Measurements from ENCODE around the gene ECI1. TPM values are rescaled to one million over a fixed set of nuclear protein-coding genes. Genes with fewer than 3 reads are reported as not detected.

The ECI1 gene
- total RNA-seq, 4 donors from 2014 or later = 74.3 to 94.7 (median 81.5) TPM

GRCh38 chr16:2213817-2214718, 37.3 kb downstream of the ECI1 start:
- H3K27ac ChIP-seq = peak overlapping the region in 3 of 4 donors; percentile 50 to 84 (median 81)
- TF ChIP-seq EP300 (IDR thresholded peaks at IDR 0.05) = no peak
- H3K9me3 ChIP-seq = no peaks in the 10 kb centered on the region
- peak overlapping the region; percentile 58 to 96 (median 72) for H3K4me3 ChIP-seq
- H3K27me3 ChIP-seq = no peaks in the 10 kb centered on the region
- H3K36me3 ChIP-seq = peaks cover 0 to 20% (median 2%) of the 10 kb centered on the region in 3 donors
- peaks cover 0 to 39% (median 22%) of the 10 kb centered on the region in 4 donors for H3K4me1 ChIP-seq
- 1 to 3% methylated on average over 10 to 22 of the region's 98 CpGs for WGBS, 2 donors
- DNase-seq (ENCODE audit: low spot score in 2 of 2) = no peak

- DNase-seq (ENCODE audit: low spot score in 2 of 2) = no peak
- 66 to 79% methylated on average over 17 of the region's 19 CpGs for WGBS, 2 donors
- TF ChIP-seq POLR2A (IDR thresholded peaks at IDR 0.05) (no peak), EP300 (IDR thresholded peaks at IDR 0.05) (no peak), CTCF (IDR thresholded peaks at IDR 0.05) (no peak)
- peaks cover 0 to 40% (median 22%) of the 10 kb centered on the region in 4 donors for H3K4me1 ChIP-seq
- no peak overlapping the region for H3K27ac ChIP-seq
- peak overlapping the region in 1 of 4 donors; percentile 96 for H3K4me3 ChIP-seq
- H3K27me3 ChIP-seq = no peaks in the 10 kb centered on the region
- no peaks in the 10 kb centered on the region for H3K9me3 ChIP-seq
- peaks cover 0 to 35% (median 14%) of the 10 kb centered on the region in 3 donors for H3K36me3 ChIP-seq
Observed at GRCh38 chr16:2212362-2213324, 38.7 kb downstream of the ECI1 start.

GRCh38 chr16:2211923-2212347, 39.5 kb downstream of the ECI1 start:
- no peak for TF ChIP-seq POLR2A (IDR thresholded peaks at IDR 0.05)
- TF ChIP-seq EP300 (IDR thresholded peaks at IDR 0.05) = no peak
- no peak for TF ChIP-seq CTCF (IDR thresholded peaks at IDR 0.05)
- H3K27ac ChIP-seq = no peak overlapping the region
- no peak for DNase-seq (ENCODE audit: low spot score in 2 of 2)
- H3K27me3 ChIP-seq = no peaks in the 10 kb centered on the region
- WGBS, 2 donors = 78 to 87% methylated on average over 5 to 11 of the region's 11 CpGs
- peaks cover 0 to 42% (median 14%) of the 10 kb centered on the region in 3 donors for H3K36me3 ChIP-seq
- no peak overlapping the region for H3K4me3 ChIP-seq
- no peaks in the 10 kb centered on the region for H3K9me3 ChIP-seq
- peaks cover 0 to 47% (median 22%) of the 10 kb centered on the region in 4 donors for H3K4me1 ChIP-seq

- WGBS, 2 donors = 53 to 58% methylated on average over 9 to 11 of the region's 24 CpGs
- Histone ChIP-seq H3K4me1 (peaks cover 0 to 59% (median 30%) of the 10 kb centered on the region in 4 donors), H3K27ac (peak within 1 kb of the TSS in 1 of 4 donors; percentile 36)
Observed at GRCh38 chr16:2210386-2211365, 40.7 kb downstream of the ECI1 start, which contains the start of gene BRICD5. Gene BRICD5 (minus strand): TSS chr16:2210863. CDS start chr16:2210833, 30 bp downstream.

More at GRCh38 chr16:2210386-2211365, 40.7 kb downstream of the ECI1 start, which contains the start of gene BRICD5:
- Histone ChIP-seq H3K4me3 (no peak within 1 kb of the TSS), H3K27me3 (no peaks in the 10 kb centered on the region), H3K36me3 (peaks cover 0 to 48% (median 14%) of the 10 kb centered on the region in 3 donors), H3K9me3 (no peaks in the 10 kb centered on the region)
- DNase-seq (ENCODE audit: low spot score in 2 of 2) = no peak
- TF ChIP-seq POLR2A (IDR thresholded peaks at IDR 0.05) (no peak), EP300 (IDR thresholded peaks at IDR 0.05) (no peak), CTCF (IDR thresholded peaks at IDR 0.05) (no peak)

Data from tibial nerve (tissue), 4 donors.